K562 (cell line): ENCODE results near the gene VWA8. TPM values are rescaled to one million over a fixed set of nuclear protein-coding genes. Genes with fewer than 3 reads are reported as not detected.

Experiments used
- ATAC-seq: fragments of 200-7000 bp; cut with Tn5 transposase; 3 replicates; pipeline ENCODE4 v1.9.1; 2020; ENCODE audit warnings: moderate library complexity
- BruUV-seq: library from RNA; stranded (reverse); fragments of 400-500 nt; replicated peaks from 2 replicates; lab custom pipeline; 2021; lab: Mats Ljungman, UMichigan
- CTCF ChIA-PET: fragments of 300-600 bp; formaldehyde crosslinking; extraction: SDS; loops from one replicate; lab custom pipeline; 2021; ENCODE audit warnings: low intra/inter-chr PET ratio; lab: Yijun Ruan, JAX
- POLR2A ChIA-PET: fragments of 300-600, 350-650 bp; sonication (Branson Sonifier 250); formaldehyde crosslinking; extraction: SDS; loops from one replicate; lab custom pipeline; 2021; ENCODE audit warnings: antibody characterized with exemption, inconsistent platforms; lab: Yijun Ruan, JAX
- DNase-seq, 4 experiments: peaks; one replicate each; pipeline versions ENCODE4 v3.0.0 to v3.0.0-alpha.2; 2011 to 2018; ENCODE audit warnings: low spot score in 3 of 4, mixed read lengths in 3 of 4; ENCODE audit errors: extremely low read depth in 1 of 4
- FAIRE-seq: peaks from 2 replicates; lab custom pipeline; 2011; peaks lifted over from hg19 to GRCh38; lab: Jason Lieb, UNC
- H2AFZ ChIP-seq: 2 replicates; pipeline ENCODE4 v1.6.0; 2011; ENCODE audit warnings: low read depth, low read length, control low read depth, inconsistent platforms
- H3K27ac ChIP-seq: fragments of 200-600 bp; 3 replicates; pipeline ENCODE4 v1.8.0; 2011; ENCODE audit warnings: low read depth, mild to moderate bottlenecking, control low read depth, inconsistent platforms, low read length, moderate library complexity, mixed read lengths; ENCODE audit errors: extremely low read depth
- H3K27me3 ChIP-seq, 2 experiments: fragments of 300-600 bp in 1 of 2; 2 replicates in 1 of 2; 3 replicates in 1 of 2; pipeline versions ENCODE4 v1.6.0 to v1.8.0; 2011; ENCODE audit warnings: inconsistent platforms in 2 of 2, low read length in 2 of 2, mild to moderate bottlenecking in 1 of 2, mixed read lengths in 1 of 2, moderate library complexity in 1 of 2; ENCODE audit not compliant: control insufficient read depth in 2 of 2, insufficient read depth in 2 of 2
- H3K36me3 ChIP-seq: fragments of 300-600 bp; 3 replicates; pipeline ENCODE4 v1.8.0; 2011; ENCODE audit warnings: mild to moderate bottlenecking, low read length, inconsistent platforms; ENCODE audit not compliant: control insufficient read depth, insufficient read depth
- H3K4me1 ChIP-seq, 2 experiments: fragments of 200-600 bp in 1 of 2; replicated peaks in 1 of 2; 2 replicates in 1 of 2; 3 replicates in 1 of 2; pipeline versions ENCODE4 v1.5.1 to v1.8.0; 2011; ENCODE audit warnings: inconsistent platforms in 2 of 2, low read length in 2 of 2, mild to moderate bottlenecking in 1 of 2, mixed read lengths in 1 of 2, moderate library complexity in 1 of 2; ENCODE audit not compliant: control insufficient read depth in 2 of 2, insufficient read depth in 2 of 2
- H3K4me2 ChIP-seq: 2 replicates; pipeline ENCODE4 v1.6.1; 2011; ENCODE audit warnings: low read length, control low read depth, inconsistent platforms, mixed read lengths; ENCODE audit not compliant: insufficient read depth
- H3K4me3 ChIP-seq: fragments of 200-600 bp; sonication (generic), shearing (Covaris generic); 2 replicates; pipeline ENCODE4 v1.5.1; 2016; ENCODE audit warnings: control low read depth, inconsistent platforms
- H3K79me2 ChIP-seq: fragments of 200-600 bp; 3 replicates; pipeline ENCODE4 v1.8.0; 2011; ENCODE audit warnings: low read length, inconsistent platforms; ENCODE audit not compliant: control insufficient read depth, insufficient read depth
- H3K9ac ChIP-seq, 2 experiments: 2 replicates each; pipeline versions ENCODE4 v1.6.0 to v1.6.1; 2011; ENCODE audit warnings: low read depth in 2 of 2, low read length in 2 of 2, control low read depth in 1 of 2, inconsistent platforms in 1 of 2, mild to moderate bottlenecking in 1 of 2, mixed read lengths in 1 of 2; ENCODE audit not compliant: insufficient read depth in 1 of 2
- H3K9me1 ChIP-seq: one replicate; pipeline ENCODE4 v1.6.0; 2011; ENCODE audit warnings: inconsistent platforms, mild to moderate bottlenecking, low read length, moderate library complexity; ENCODE audit not compliant: control insufficient read depth, insufficient read depth
- H3K9me3 ChIP-seq: replicated peaks from 2 replicates; pipeline ENCODE4 v1.5.1; 2011; ENCODE audit warnings: low read depth, low read length, inconsistent platforms; ENCODE audit not compliant: control insufficient read depth, insufficient read depth
- H4K20me1 ChIP-seq: replicated peaks from 2 replicates; pipeline ENCODE4 v1.6.1; 2011; ENCODE audit warnings: low read length, inconsistent platforms, mixed read lengths; ENCODE audit not compliant: control insufficient read depth, insufficient read depth
- ADNP ChIP-seq: fragments of 200-800 bp; sonication (Bioruptor generic); IDR thresholded peaks from 2 replicates; pipeline ENCODE4 v1.6.1; 2016; ENCODE audit warnings: missing genetic modification characterization, missing compliant biosample characterization
- ARHGAP35 ChIP-seq: fragments of 450-650 bp; IDR thresholded peaks from 2 replicates; pipeline ENCODE4 v1.6.1; 2018; ENCODE audit not compliant: partially characterized antibody
- E4F1 ChIP-seq: fragments of 250-450 bp; sonication (Bioruptor Pico); IDR thresholded peaks from 2 replicates; pipeline ENCODE4 v1.5.0; 2021; ENCODE audit warnings: mild to moderate bottlenecking, borderline replicate concordance
- ELF1 ChIP-seq: fragments of 200-800 bp; sonication (Bioruptor generic); IDR thresholded peaks from 2 replicates; pipeline ENCODE4 v1.6.1; 2016; ENCODE audit warnings: missing genetic modification characterization, missing compliant biosample characterization
- KLF1 ChIP-seq: fragments of 450-650 bp; IDR thresholded peaks from 2 replicates; pipeline ENCODE4 v1.6.1; 2016; ENCODE audit warnings: missing genetic modification characterization, missing compliant biosample characterization
- SRF ChIP-seq, 2 experiments: fragments of 250-450, 450-650 bp in 1 of 2; sonication (Bioruptor Pico) in 1 of 2; sonication (generic) in 1 of 2; formaldehyde crosslinking; IDR thresholded peaks; 2 replicates each; pipeline versions ENCODE4 v1.5.0 to v1.5.1; 2020 to 2022; ENCODE audit warnings: mild to moderate bottlenecking in 1 of 2, missing genetic modification reagents in 1 of 2
- ZBTB12 ChIP-seq: fragments of 250-450 bp; sonication (Bioruptor Pico); IDR thresholded peaks from 2 replicates; pipeline ENCODE4 v1.4.0; 2020
- ZHX1 ChIP-seq: fragments of 150-350 bp; conservative IDR thresholded peaks from 2 replicates; pipeline ENCODE4 v1.6.1; 2014; ENCODE audit warnings: low read length
- ZNF212 ChIP-seq: fragments of 450-650 bp; formaldehyde crosslinking; IDR thresholded peaks from 2 replicates; pipeline ENCODE4 v1.4.0; 2020; ENCODE audit warnings: mild to moderate bottlenecking
- ZNF75A ChIP-seq: fragments of 450-650 bp; formaldehyde crosslinking; IDR thresholded peaks from 2 replicates; pipeline ENCODE4 v1.4.0; 2020; ENCODE audit warnings: mild to moderate bottlenecking
- WGBS: fragments of 100-300 bp; shearing (Covaris generic); methylation state at CpG from one replicate; pipeline ENCODE4 v1.1.6; 2016; ENCODE audit warnings: low coverage, mixed read lengths; ENCODE audit not compliant: insufficient coverage; ENCODE audit errors: missing lambda C conversion rate; 5-methylcytosine and 5-hydroxymethylcytosine counted together
- in situ Hi-C: fragments of 300-500 bp; cut with MboI; formaldehyde crosslinking; loops from 4 replicates; pipeline ENCODE4 v1.15.0; 2018; ENCODE audit warnings: inconsistent platforms, mixed read lengths
- intact Hi-C: fragments of 100-400 bp; cut with micrococcal nuclease; formaldehyde crosslinking; loops from 2 replicates; pipeline ENCODE4 v1.14.2; 2022
- polyA plus RNA-seq, 8 experiments: library from polyadenylated mRNA; depleted of rRNA in 4 of 8; stranded (reverse) in 5 of 8; unstranded in 3 of 8; fragments of >200 nt; fragmentation: Nextera tagmentation in 2 of 8; fragmentation: Illumina TruSeq in 1 of 8; extraction: Ambion mirVana in 2 of 8; extraction: Trizol in 1 of 8; gene quantifications; 2 replicates each; pipeline versions ENCODE4 v1.2.1 to v1.2.3, GENCODE V29; 2011 to 2014; ENCODE audit warnings: inconsistent platforms in 1 of 8, missing spikeins in 1 of 8
- total RNA-seq, 7 experiments: library from RNA; depleted of rRNA in 6 of 7; stranded (reverse); fragments of >200 nt in 6 of 7; fragmentation: Illumina TruSeq in 2 of 7; extraction: Trizol in 2 of 7; gene quantifications; 2 replicates each; pipeline versions ENCODE4 v1.2.1 to v1.2.3, GENCODE V29; 2011 to 2021; ENCODE audit warnings: low replicate concordance in 1 of 7

VWA8 gene
- total and polyA plus RNA-seq, 9 of the 15 experiments (the other 6 are each of a cell fraction or from before 2014, with no cell fraction given): 2.1 to 18.5 (median 13.3) TPM

- no peak overlapping the region for H3K4me2 ChIP-seq
- H3K4me3 ChIP-seq: no peak overlapping the region
- FAIRE-seq (no peak), ATAC-seq (no peak), DNase-seq (no peak)
- 89% methylated on average over 2 of the region's 2 CpGs for WGBS
- ChIA-PET CTCF (interaction anchor here (0.6 kb wide), 1 partner anchor 193 kb away, joined by 5 read pairs; no protein-coding TSS in a partner anchor), POLR2A (no interaction called here)
- no peaks in the 10 kb centered on the region for H3K9me1 ChIP-seq
- no peaks in the 10 kb centered on the region for H3K4me1 ChIP-seq
- TF ChIP-seq SRF (CRISPR knock-in tag; IDR thresholded peaks at IDR 0.05): no peak
- TF ChIP-seq ZHX1: no peak
- TF ChIP-seq KLF1 (tag): no peak
- no peak for TF ChIP-seq ELF1 (tag)
- TF ChIP-seq ZNF75A: no peak
- no peak for TF ChIP-seq E4F1
- no peak for TF ChIP-seq ADNP (tag)
- no peak for TF ChIP-seq ZNF212
- TF ChIP-seq ARHGAP35: no peak
- no peak for TF ChIP-seq ZBTB12 (CRISPR knock-in tag)
- no peak overlapping the region for H2AFZ ChIP-seq
- intact Hi-C loops (no loop called here), in situ Hi-C loops (no loop called here)
- H3K27ac ChIP-seq: no peak overlapping the region
- no peaks in the 10 kb centered on the region for H3K27me3 ChIP-seq
- H4K20me1 ChIP-seq: no peaks in the 10 kb centered on the region
- 0 out of 3 replicates have a peak, but pooled peaks cover 3% of the 10 kb centered on the region for H3K36me3 ChIP-seq
- H3K9ac ChIP-seq: no peak overlapping the region
- H3K79me2 ChIP-seq: no peaks in the 10 kb centered on the region
- no peaks in the 10 kb centered on the region for H3K9me3 ChIP-seq
- BruUV-seq: no TSS peak
Observed at GRCh38 chr13:41842036-41842620, 118.8 kb downstream of the VWA8 start.
